MM.1S (cell line): ENCODE data around the gene EID3.

Source experiments
- DNase-seq: peaks from one replicate; pipeline ENCODE4 v3.0.0-alpha.2; 2015
- H2AFZ ChIP-seq: fragments of 300-600 bp; sonication (generic); 2 replicates; pipeline ENCODE4 v1.6.0; 2016; ENCODE audit warnings: antibody characterized with exemption, low read length
- H3F3A ChIP-seq: fragments of 300-600 bp; sonication (generic); 2 replicates; pipeline ENCODE4 v1.6.1; 2016; ENCODE audit warnings: mild to moderate bottlenecking, antibody characterized with exemption, low read length, moderate library complexity, mixed read lengths; ENCODE audit not compliant: insufficient read depth
- H3K27ac ChIP-seq: fragments of 300-600 bp; sonication (generic); 2 replicates; pipeline ENCODE4 v1.5.1; 2016; ENCODE audit warnings: mild to moderate bottlenecking, low read length
- H3K27me3 ChIP-seq: fragments of 300-600 bp; sonication (generic); replicated peaks from 2 replicates; pipeline ENCODE4 v1.6.0; 2016; ENCODE audit warnings: low read length; ENCODE audit not compliant: insufficient read depth
- H3K36me3 ChIP-seq: fragments of 300-600 bp; sonication (generic); replicated peaks from 2 replicates; pipeline ENCODE4 v1.6.1; 2016; ENCODE audit warnings: mild to moderate bottlenecking, low read length, mixed read lengths; ENCODE audit not compliant: insufficient read depth
- H3K4me1 ChIP-seq: fragments of 300-600 bp; sonication (generic); 2 replicates; pipeline ENCODE4 v1.6.1; 2016; ENCODE audit warnings: low read length, mixed read lengths
- H3K4me2 ChIP-seq: fragments of 300-600 bp; sonication (generic); 2 replicates; pipeline ENCODE4 v1.6.0; 2016; ENCODE audit warnings: low read depth, low read length
- H3K4me3 ChIP-seq: fragments of 300-600 bp; sonication (generic); 2 replicates; pipeline ENCODE4 v1.5.1; 2016; ENCODE audit warnings: low read length, mixed read lengths
- H3K79me2 ChIP-seq: fragments of 300-600 bp; sonication (generic); 2 replicates; pipeline ENCODE4 v1.6.1; 2016; ENCODE audit warnings: mixed run types, low read length, mixed read lengths
- H3K9ac ChIP-seq: fragments of 300-600 bp; sonication (generic); 2 replicates; pipeline ENCODE4 v1.6.1; 2016; ENCODE audit warnings: low read length, mixed read lengths
- H3K9me2 ChIP-seq: fragments of 300-600 bp; sonication (generic); replicated peaks from 2 replicates; pipeline ENCODE4 v1.6.1; 2016; ENCODE audit warnings: mild to moderate bottlenecking, low read length, mixed read lengths; ENCODE audit not compliant: insufficient read depth
- H3K9me3 ChIP-seq: fragments of 300-600 bp; sonication (generic); replicated peaks from 2 replicates; pipeline ENCODE4 v1.6.1; 2016; ENCODE audit warnings: mild to moderate bottlenecking, low read length, mixed read lengths; ENCODE audit not compliant: insufficient read depth
- H4K20me1 ChIP-seq: fragments of 300-600 bp; sonication (generic); 2 replicates; pipeline ENCODE4 v1.6.1; 2016; ENCODE audit warnings: mild to moderate bottlenecking, low read length, moderate library complexity, mixed read lengths; ENCODE audit not compliant: insufficient read depth
- CTCF ChIP-seq: fragments of 300-600 bp; sonication (generic); IDR thresholded peaks from 2 replicates; pipeline ENCODE4 v1.5.1; 2016; ENCODE audit warnings: antibody characterized with exemption, low read length, mixed read lengths
- EZH2 ChIP-seq: fragments of 300-600 bp; sonication (generic); optimal IDR thresholded peaks from 2 replicates; pipeline ENCODE3; 2017; ENCODE audit warnings: low read depth, mild to moderate bottlenecking, antibody characterized with exemption, low read length, mixed read lengths
- EZH2phosphoT487 ChIP-seq: fragments of 300-600 bp; sonication (generic); IDR thresholded peaks from 2 replicates; pipeline ENCODE4 v1.6.1; 2018; ENCODE audit warnings: antibody characterized with exemption, low read length

Gene EID3

GRCh38 chr12:104273503-104273902 lies 30.0 kb upstream of the EID3 start:
- Histone ChIP-seq H3K4me1 (no peaks in the 10 kb centered on the region), H3K4me2 (no peak overlapping the region), H3K36me3 (no peaks in the 10 kb centered on the region), H3K4me3 (no peak overlapping the region), H3K9me2 (no peaks in the 10 kb centered on the region), H3K9me3 (no peaks in the 10 kb centered on the region), H3K79me2 (no peaks in the 10 kb centered on the region), H3K27ac (no peak overlapping the region), H3F3A (no peaks in the 10 kb centered on the region), H2AFZ (no peak overlapping the region), H4K20me1 (no peaks in the 10 kb centered on the region), H3K9ac (no peak overlapping the region), H3K27me3 (no peaks in the 10 kb centered on the region)
- no peak for DNase-seq
- TF ChIP-seq EZH2phosphoT487 (no peak), CTCF (no peak), EZH2 (no peak)

- Histone ChIP-seq H3K27me3 (no peaks in the 10 kb centered on the region), H3K27ac (no peak overlapping the region), H3K79me2 (no peaks in the 10 kb centered on the region)
Measured at GRCh38 chr12:104274811-104275210, 28.7 kb upstream of the EID3 start.

GRCh38 chr12:104275689-104276088 lies 27.9 kb upstream of the EID3 start:
- no peak for DNase-seq
- no peaks in the 10 kb centered on the region for H3K27me3 ChIP-seq
- no peaks in the 10 kb centered on the region for H3K4me1 ChIP-seq
- H2AFZ ChIP-seq, result peak overlapping the region; percentile 83; the same call in 1 of the 2 replicates
- H3K27ac ChIP-seq, result no peak overlapping the region
- H3F3A ChIP-seq, result no peaks in the 10 kb centered on the region
- no peak overlapping the region for H3K9ac ChIP-seq
- peak overlapping the region; percentile 71 for H3K4me2 ChIP-seq
- TF ChIP-seq EZH2 (no peak), CTCF (no peak), EZH2phosphoT487 (no peak)
- peak overlapping the region; percentile 47; the same call in 1 of the 2 replicates for H3K4me3 ChIP-seq
- no peaks in the 10 kb centered on the region for H3K9me2 ChIP-seq
- no peaks in the 10 kb centered on the region for H4K20me1 ChIP-seq
- H3K9me3 ChIP-seq, result no peaks in the 10 kb centered on the region
- no peaks in the 10 kb centered on the region for H3K36me3 ChIP-seq
- H3K79me2 ChIP-seq, result no peaks in the 10 kb centered on the region

More at GRCh38 chr12:104274811-104275210, 28.7 kb upstream of the EID3 start:
- H3K4me3 ChIP-seq, result no peak overlapping the region
- no peaks in the 10 kb centered on the region for H3K9me2 ChIP-seq
- TF ChIP-seq EZH2 (no peak), CTCF (no peak), EZH2phosphoT487 (no peak)
- no peaks in the 10 kb centered on the region for H3F3A ChIP-seq
- H3K4me1 ChIP-seq, result no peaks in the 10 kb centered on the region
- no peaks in the 10 kb centered on the region for H3K36me3 ChIP-seq
- no peak overlapping the region for H2AFZ ChIP-seq
- H3K9me3 ChIP-seq, result no peaks in the 10 kb centered on the region
- H4K20me1 ChIP-seq, result no peaks in the 10 kb centered on the region
- no peak for DNase-seq
- no peak overlapping the region for H3K9ac ChIP-seq
- no peak overlapping the region for H3K4me2 ChIP-seq
